DOHH2 (cell line): ENCODE measurements around the gene SHISA4.

Experiments
- H3F3A ChIP-seq: fragments of 200-600 bp; sonication (generic), shearing (Covaris generic); 2 replicates; pipeline ENCODE4 v1.6.0; 2016; ENCODE audit warnings: antibody characterized with exemption, mild to moderate bottlenecking; ENCODE audit not compliant: control insufficient read depth, insufficient read depth
- H3K27ac ChIP-seq: fragments of 200-600 bp; sonication (generic); 2 replicates; pipeline ENCODE4 v1.5.1; 2014; ENCODE audit warnings: low read depth, mild to moderate bottlenecking, low read length, moderate library complexity
- H3K27me3 ChIP-seq: fragments of 200-600 bp; sonication (generic); 2 replicates; pipeline ENCODE4 v1.6.1; 2014; ENCODE audit warnings: mild to moderate bottlenecking, low read length, mixed read lengths; ENCODE audit not compliant: control insufficient read depth
- H3K36me3 ChIP-seq: fragments of 200-600 bp; sonication (generic); 2 replicates; pipeline ENCODE4 v1.6.1; 2014; ENCODE audit warnings: mild to moderate bottlenecking, low read length, moderate library complexity, mixed read lengths; ENCODE audit not compliant: control insufficient read depth
- H3K4me1 ChIP-seq: fragments of 200-600 bp; sonication (generic); 2 replicates; pipeline ENCODE4 v1.6.1; 2014; ENCODE audit warnings: mild to moderate bottlenecking, low read length, mixed read lengths; ENCODE audit not compliant: control insufficient read depth
- H3K4me2 ChIP-seq: fragments of 200-600 bp; sonication (generic); 2 replicates; pipeline ENCODE4 v1.6.0; 2014; ENCODE audit warnings: mild to moderate bottlenecking, low read length, moderate library complexity
- H3K4me3 ChIP-seq: fragments of 200-600 bp; sonication (generic); 2 replicates; pipeline ENCODE4 v1.5.1; 2014; ENCODE audit warnings: mild to moderate bottlenecking, low read length, mixed read lengths
- H3K79me2 ChIP-seq: fragments of 200-600 bp; sonication (generic); 2 replicates; pipeline ENCODE4 v1.6.1; 2014; ENCODE audit warnings: mild to moderate bottlenecking, low read length, mixed read lengths; ENCODE audit not compliant: control insufficient read depth
- H3K9me2 ChIP-seq: fragments of 200-600 bp; sonication (generic); replicated peaks from 2 replicates; pipeline ENCODE4 v1.6.1; 2014; ENCODE audit warnings: mild to moderate bottlenecking, low read length, mixed read lengths; ENCODE audit not compliant: control insufficient read depth
- H3K9me3 ChIP-seq: fragments of 200-600 bp; sonication (generic); 2 replicates; pipeline ENCODE4 v1.6.1; 2014; ENCODE audit warnings: antibody characterized with exemption, low read length, mixed read lengths; ENCODE audit not compliant: control insufficient read depth, insufficient read depth
- H4K20me1 ChIP-seq: fragments of 200-600 bp; sonication (generic); 2 replicates; pipeline ENCODE4 v1.6.0; 2014; ENCODE audit warnings: low read depth, mild to moderate bottlenecking, antibody characterized with exemption, low read length, moderate library complexity; ENCODE audit not compliant: control insufficient read depth, insufficient read depth
- EZH2phosphoT487 ChIP-seq: fragments of 200-600 bp; sonication (generic); IDR thresholded peaks from 2 replicates; pipeline ENCODE4 v1.6.1; 2017; ENCODE audit warnings: borderline replicate concordance, mild to moderate bottlenecking, antibody characterized with exemption, low read length, moderate library complexity, mixed read lengths
- TF ChIP-seq, protein P1 (sequence below): fragments of 200-600 bp; sonication (generic); IDR thresholded peaks from one replicate; pipeline ENCODE4 v1.5.1; 2014; ENCODE audit warnings: antibody characterized with exemption, mild to moderate bottlenecking, low read depth, low read length; ENCODE audit not compliant: poor library complexity, severe bottlenecking

SHISA4 gene

GRCh38 chr1:201882665-201883132, 6.0 kb upstream of the SHISA4 start:
- Histone ChIP-seq H3K4me1 (peaks cover 5% of the 10 kb centered on the region; the same call in 1 of the 2 replicates), H4K20me1 (peaks cover 4% of the 10 kb centered on the region; the same call in 1 of the 2 replicates), H3K79me2 (no peaks in the 10 kb centered on the region), H3K27me3 (peaks cover 33% of the 10 kb centered on the region), H3K36me3 (no peaks in the 10 kb centered on the region), H3K4me3 (no peak overlapping the region), H3F3A (peaks cover 6% of the 10 kb centered on the region; the same call in 1 of the 2 replicates), H3K4me2 (no peak overlapping the region), H3K9me2 (no peaks in the 10 kb centered on the region), H3K27ac (no peak overlapping the region), H3K9me3 (no peaks in the 10 kb centered on the region)
- TF ChIP-seq EZH2phosphoT487 = no peak
- TF ChIP-seq, protein P1, sequence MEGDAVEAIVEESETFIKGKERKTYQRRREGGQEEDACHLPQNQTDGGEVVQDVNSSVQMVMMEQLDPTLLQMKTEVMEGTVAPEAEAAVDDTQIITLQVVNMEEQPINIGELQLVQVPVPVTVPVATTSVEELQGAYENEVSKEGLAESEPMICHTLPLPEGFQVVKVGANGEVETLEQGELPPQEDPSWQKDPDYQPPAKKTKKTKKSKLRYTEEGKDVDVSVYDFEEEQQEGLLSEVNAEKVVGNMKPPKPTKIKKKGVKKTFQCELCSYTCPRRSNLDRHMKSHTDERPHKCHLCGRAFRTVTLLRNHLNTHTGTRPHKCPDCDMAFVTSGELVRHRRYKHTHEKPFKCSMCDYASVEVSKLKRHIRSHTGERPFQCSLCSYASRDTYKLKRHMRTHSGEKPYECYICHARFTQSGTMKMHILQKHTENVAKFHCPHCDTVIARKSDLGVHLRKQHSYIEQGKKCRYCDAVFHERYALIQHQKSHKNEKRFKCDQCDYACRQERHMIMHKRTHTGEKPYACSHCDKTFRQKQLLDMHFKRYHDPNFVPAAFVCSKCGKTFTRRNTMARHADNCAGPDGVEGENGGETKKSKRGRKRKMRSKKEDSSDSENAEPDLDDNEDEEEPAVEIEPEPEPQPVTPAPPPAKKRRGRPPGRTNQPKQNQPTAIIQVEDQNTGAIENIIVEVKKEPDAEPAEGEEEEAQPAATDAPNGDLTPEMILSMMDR = no peak

DNA sequence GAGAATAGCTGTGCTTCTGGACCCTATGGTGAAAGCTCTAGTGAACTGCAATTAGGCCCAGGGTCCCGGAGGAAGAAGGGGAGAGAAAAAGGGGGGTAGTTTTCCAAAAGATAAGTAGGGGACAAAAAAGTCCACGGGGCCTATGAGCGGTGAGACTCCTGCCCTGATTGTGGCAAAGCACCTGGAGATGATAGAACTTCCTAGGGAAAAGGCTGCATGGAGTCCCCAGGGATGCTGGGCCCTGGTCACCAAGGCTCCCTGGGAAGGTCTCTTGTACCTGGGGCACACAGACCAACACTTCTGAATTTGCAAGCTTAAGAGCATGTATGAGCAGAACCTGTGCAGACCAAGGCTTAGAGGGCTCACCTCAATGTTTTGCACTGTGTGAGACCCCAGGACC, 5.4 kb upstream of the SHISA4 start:
- H4K20me1 ChIP-seq = peaks cover under 1% of the 10 kb centered on the region; the same call in 1 of the 2 replicates
- peaks cover 5% of the 10 kb centered on the region; the same call in 1 of the 2 replicates for H3K4me1 ChIP-seq
- H3K4me3 ChIP-seq = no peak overlapping the region
- no peaks in the 10 kb centered on the region for H3K9me3 ChIP-seq
- H3K4me2 ChIP-seq = no peak overlapping the region
- H3K27ac ChIP-seq = no peak overlapping the region
- H3K9me2 ChIP-seq = no peaks in the 10 kb centered on the region
- peaks cover 37% of the 10 kb centered on the region for H3K27me3 ChIP-seq
- peaks cover 6% of the 10 kb centered on the region; the same call in 1 of the 2 replicates for H3F3A ChIP-seq
- H3K36me3 ChIP-seq = no peaks in the 10 kb centered on the region
- TF ChIP-seq, protein P1 = no peak
- no peak for TF ChIP-seq EZH2phosphoT487
- H3K79me2 ChIP-seq = no peaks in the 10 kb centered on the region

GRCh38 chr1:201883786-201884185, 4.9 kb upstream of the SHISA4 start:
- Histone ChIP-seq H3K9me2 (no peaks in the 10 kb centered on the region), H3K4me1 (peaks cover 5% of the 10 kb centered on the region; the same call in 1 of the 2 replicates), H3K9me3 (no peaks in the 10 kb centered on the region), H3K4me3 (no peak overlapping the region), H3F3A (peaks cover 6% of the 10 kb centered on the region; the same call in 1 of the 2 replicates), H3K36me3 (no peaks in the 10 kb centered on the region), H3K27ac (no peak overlapping the region), H3K4me2 (no peak overlapping the region), H4K20me1 (no peaks in the 10 kb centered on the region; the same call in 1 of the 2 replicates), H3K27me3 (peaks cover 41% of the 10 kb centered on the region), H3K79me2 (no peaks in the 10 kb centered on the region)
- no peak for TF ChIP-seq EZH2phosphoT487
- TF ChIP-seq, protein P1 = no peak
